ENCODE measurements around the gene CYP2A13.
"Not testable (repeated sequence)": the region's sequence is repeated elsewhere in the genome, so short reads cannot be mapped to it uniquely, and the experiment has no call there.

The CYP2A13 gene

GRCh38 chr19:41088151-41088550 lies at the start of gene CYP2A13:
TSS of gene CYP2A13 (plus strand) at chr19:41088451. CDS start at chr19:41088472, 21 bp downstream.
- DNase-seq (ENCODE audit: low read depth, low spot score): no peak

- DNase-seq (ENCODE audit: low read depth, low spot score): no peak
These were observed 48.4 kb upstream of the CYP2A13 start for GRCh38 chr19:41039806-41040205.

GRCh38 chr19:41045095-41045494 lies 43.2 kb upstream of the CYP2A13 start:
- not testable (repeated sequence) for DNase-seq (ENCODE audit: low read depth, low spot score)

- DNase-seq (ENCODE audit: low read depth, low spot score): no peak
These were observed 37.8 kb upstream of the CYP2A13 start for GRCh38 chr19:41050426-41050825.

GRCh38 chr19:41052162-41052561 lies 36.1 kb upstream of the CYP2A13 start:
- DNase-seq (ENCODE audit: low read depth, low spot score): not testable (repeated sequence)

GRCh38 chr19:41053331-41053730 lies 34.9 kb upstream of the CYP2A13 start:
- DNase-seq (ENCODE audit: low read depth, low spot score): not testable (repeated sequence)

GRCh38 chr19:41064974-41065569 lies 23.2 kb upstream of the CYP2A13 start:
- DNase-seq (ENCODE audit: low read depth, low spot score): no peak

- DNase-seq (ENCODE audit: low read depth, low spot score): no peak
These were observed 12.0 kb upstream of the CYP2A13 start for GRCh38 chr19:41076286-41076685.

- no peak for DNase-seq (ENCODE audit: low read depth, low spot score)
These were observed 4.7 kb upstream of the CYP2A13 start for GRCh38 chr19:41083516-41083915.

- DNase-seq (ENCODE audit: low read depth, low spot score): no peak
These were observed 2.4 kb upstream of the CYP2A13 start for GRCh38 chr19:41085748-41086415.

GRCh38 chr19:41089959-41090358 lies 1.7 kb downstream of the CYP2A13 start:
- no peak for DNase-seq (ENCODE audit: low read depth, low spot score)

- no peak for DNase-seq (ENCODE audit: low read depth, low spot score)
These were observed 7.5 kb downstream of the CYP2A13 start for GRCh38 chr19:41095703-41096102.

- no peak for DNase-seq (ENCODE audit: low read depth, low spot score)
These were observed 8.1 kb downstream of the CYP2A13 start for GRCh38 chr19:41096353-41096752.

GRCh38 chr19:41097302-41097701 lies 9.1 kb downstream of the CYP2A13 start:
- no peak for DNase-seq (ENCODE audit: low read depth, low spot score)

GRCh38 chr19:41098762-41099161 lies 10.5 kb downstream of the CYP2A13 start:
- no peak for DNase-seq (ENCODE audit: low read depth, low spot score)

GRCh38 chr19:41102210-41102609 lies 14.0 kb downstream of the CYP2A13 start:
- DNase-seq (ENCODE audit: low read depth, low spot score): not testable (repeated sequence)

- no peak for DNase-seq (ENCODE audit: low read depth, low spot score)
These were observed 17.9 kb downstream of the CYP2A13 start for GRCh38 chr19:41106177-41106576.

- no peak for DNase-seq (ENCODE audit: low read depth, low spot score)
These were observed 23.0 kb downstream of the CYP2A13 start for GRCh38 chr19:41111296-41111695.

GRCh38 chr19:41111750-41112295 lies 23.6 kb downstream of the CYP2A13 start:
- DNase-seq (ENCODE audit: low read depth, low spot score): no peak

GRCh38 chr19:41112728-41113290 lies 24.6 kb downstream of the CYP2A13 start:
- no peak for DNase-seq (ENCODE audit: low read depth, low spot score)

- no peak for DNase-seq (ENCODE audit: low read depth, low spot score)
These were observed 25.9 kb downstream of the CYP2A13 start, which contains the start of gene CYP2F1 for GRCh38 chr19:41114132-41114531. TSS of gene CYP2F1 (plus strand) at chr19:41114432. CDS start at chr19:41116189, 1,757 bp downstream.

GRCh38 chr19:41116261-41116660 lies 28.0 kb downstream of the CYP2A13 start:
- DNase-seq (ENCODE audit: low read depth, low spot score): no peak

Measured in activated CD4-positive, CD25-positive, alpha-beta regulatory T cell treated with anti-CD3 and anti-CD28 coated beads, Interleukin-2, amount 50 U/mL, for 16 hours (primary cell).